RWPE2 (cell line): ENCODE measurements around the gene GADL1.

Experiments used
- ATAC-seq: fragments of 200-7000 bp; cut with Tn5 transposase; 3 replicates; pipeline ENCODE4 v1.9.1; 2021; ENCODE audit warnings: low read depth
- DNase-seq: peaks from one replicate; pipeline ENCODE4 v3.0.0-alpha.2; 2020; ENCODE audit warnings: low spot score
- H3K27ac ChIP-seq: fragments of 450-650 bp; 2 replicates; pipeline ENCODE4 v1.5.1; 2017; ENCODE audit warnings: mild to moderate bottlenecking; ENCODE audit not compliant: poor library complexity, severe bottlenecking
- H3K27me3 ChIP-seq: fragments of 250-450 bp; sonication (Bioruptor Pico); 2 replicates; pipeline ENCODE4 v1.5.1; 2021; ENCODE audit warnings: mild to moderate bottlenecking, moderate library complexity; ENCODE audit not compliant: insufficient read depth, poor library complexity, severe bottlenecking
- H3K36me3 ChIP-seq: fragments of 250-450 bp; sonication (Bioruptor Pico); 2 replicates; pipeline ENCODE4 v1.5.1; 2020; ENCODE audit warnings: low read depth, mild to moderate bottlenecking, moderate library complexity
- H3K4me1 ChIP-seq: fragments of 250-450 bp; sonication (Bioruptor Pico); 2 replicates; pipeline ENCODE4 v1.5.1; 2021; ENCODE audit warnings: mild to moderate bottlenecking, moderate library complexity; ENCODE audit not compliant: insufficient read depth, poor library complexity, severe bottlenecking
- H3K4me3 ChIP-seq: fragments of 250-450 bp; sonication (Bioruptor Pico); 2 replicates; pipeline ENCODE4 v1.5.1; 2021; ENCODE audit warnings: mild to moderate bottlenecking, moderate library complexity; ENCODE audit not compliant: severe bottlenecking
- H3K9me3 ChIP-seq: fragments of 250-450 bp; sonication (Bioruptor Pico); 2 replicates; pipeline ENCODE4 v1.5.1; 2021; ENCODE audit warnings: mild to moderate bottlenecking, moderate library complexity; ENCODE audit not compliant: severe bottlenecking
- CTCF ChIP-seq: fragments of 450-650 bp; IDR thresholded peaks from one replicate; pipeline ENCODE4 v1.5.1; 2017; ENCODE audit warnings: mild to moderate bottlenecking, moderate library complexity; ENCODE audit not compliant: poor library complexity, severe bottlenecking

GADL1 gene

GRCh38 chr3:30761374-30761773, 133.1 kb downstream of the GADL1 start:
- no peak for ATAC-seq
- Histone ChIP-seq H3K4me1 (no peaks in the 10 kb centered on the region), H3K27ac (no peak overlapping the region), H3K4me3 (no peak overlapping the region), H3K27me3 (no peaks in the 10 kb centered on the region), H3K9me3 (no peaks in the 10 kb centered on the region), H3K36me3 (no peaks in the 10 kb centered on the region)
- DNase-seq = no peak
- no peak for TF ChIP-seq CTCF

- H3K4me1 ChIP-seq = no peaks in the 10 kb centered on the region
- DNase-seq (no peak), ATAC-seq (no peak)
- H3K27ac ChIP-seq = no peak overlapping the region
- no peaks in the 10 kb centered on the region for H3K27me3 ChIP-seq
- no peaks in the 10 kb centered on the region for H3K36me3 ChIP-seq
- H3K4me3 ChIP-seq = no peak overlapping the region
- TF ChIP-seq CTCF = no peak
- no peaks in the 10 kb centered on the region for H3K9me3 ChIP-seq
Measured at GRCh38 chr3:30760737-30761136, 133.7 kb downstream of the GADL1 start.

GRCh38 chr3:30760040-30760695, 134.3 kb downstream of the GADL1 start:
- Histone ChIP-seq H3K27ac (no peak overlapping the region), H3K36me3 (no peaks in the 10 kb centered on the region), H3K27me3 (no peaks in the 10 kb centered on the region), H3K4me1 (no peaks in the 10 kb centered on the region), H3K4me3 (no peak overlapping the region), H3K9me3 (no peaks in the 10 kb centered on the region)
- TF ChIP-seq CTCF = no peak
- ATAC-seq (no peak; the same call in 2 of the 3 replicates), DNase-seq (no peak)

- DNase-seq (no peak), ATAC-seq (no peak)
- Histone ChIP-seq H3K4me1 (peaks cover 14% of the 10 kb centered on the region), H3K4me3 (no peak overlapping the region), H3K27ac (no peak overlapping the region), H3K27me3 (no peaks in the 10 kb centered on the region), H3K9me3 (no peaks in the 10 kb centered on the region), H3K36me3 (no peaks in the 10 kb centered on the region)
- TF ChIP-seq CTCF = no peak
Measured at GRCh38 chr3:30756218-30756617, 138.2 kb downstream of the GADL1 start.

GRCh38 chr3:30754426-30754825, 140.0 kb downstream of the GADL1 start:
- TF ChIP-seq CTCF = no peak
- Histone ChIP-seq H3K36me3 (no peaks in the 10 kb centered on the region), H3K9me3 (no peaks in the 10 kb centered on the region), H3K27me3 (no peaks in the 10 kb centered on the region), H3K4me3 (no peak overlapping the region), H3K4me1 (peaks cover 14% of the 10 kb centered on the region), H3K27ac (no peak overlapping the region)
- ATAC-seq = no peak
- DNase-seq = no peak
